HepG2 (cell line): Measurements from ENCODE around the gene NOTCH4. TPM values are rescaled to one million over a fixed set of nuclear protein-coding genes. Genes with fewer than 3 reads are reported as not detected.

Experiments
- CAMTA2 ChIP-seq: sonication (generic); formaldehyde crosslinking; IDR thresholded peaks from 2 replicates; pipeline ENCODE4 v1.4.0; 2020; ENCODE audit warnings: mild to moderate bottlenecking, missing genetic modification reagents, borderline replicate concordance
- ISL2 ChIP-seq: sonication (generic); formaldehyde crosslinking; IDR thresholded peaks from 2 replicates; pipeline ENCODE4 v1.5.0; 2020; ENCODE audit warnings: missing genetic modification reagents
- MATR3 ChIP-seq: sonication (generic); formaldehyde crosslinking; IDR thresholded peaks from 2 replicates; pipeline ENCODE4 v1.4.0; 2020; ENCODE audit warnings: missing genetic modification reagents
- MAZ ChIP-seq, 2 experiments: sonication (generic) in 1 of 2; formaldehyde crosslinking in 1 of 2; IDR thresholded peaks; 2 replicates each; pipeline versions ENCODE4 v1.5.0 to v1.6.1; 2012 to 2020; ENCODE audit warnings: low read depth in 2 of 2, mild to moderate bottlenecking in 2 of 2, borderline replicate concordance in 1 of 2, improper control_type of control experiment in 1 of 2, low read length in 1 of 2, missing genetic modification reagents in 1 of 2, moderate library complexity in 1 of 2
- MEIS1 ChIP-seq: sonication (generic); formaldehyde crosslinking; IDR thresholded peaks from 2 replicates; pipeline ENCODE4 v1.9.0; 2021; ENCODE audit warnings: mild to moderate bottlenecking, missing genetic modification reagents, moderate library complexity, borderline replicate concordance
- SNAI1 ChIP-seq: sonication (generic); formaldehyde crosslinking; IDR thresholded peaks from 2 replicates; pipeline ENCODE4 v1.5.0; 2020; ENCODE audit warnings: mild to moderate bottlenecking, missing genetic modification reagents, borderline replicate concordance
- SRSF4 ChIP-seq: fragments of 200-400 bp; formaldehyde crosslinking; IDR thresholded peaks from one replicate; pipeline ENCODE4 v1.6.1; 2018; ENCODE audit warnings: mild to moderate bottlenecking, low read depth, low read length, moderate library complexity; ENCODE audit not compliant: poor library complexity, severe bottlenecking
- ZNF446 ChIP-seq: sonication (generic); formaldehyde crosslinking; IDR thresholded peaks from 2 replicates; pipeline ENCODE4 v1.5.0; 2020; ENCODE audit warnings: mild to moderate bottlenecking, missing genetic modification reagents
- ZNF484 ChIP-seq: sonication (generic); formaldehyde crosslinking; IDR thresholded peaks from 2 replicates; pipeline ENCODE4 v1.5.1; 2020; ENCODE audit warnings: mild to moderate bottlenecking, low read depth, missing genetic modification reagents, borderline replicate concordance
- ZNF737 ChIP-seq: sonication (generic); formaldehyde crosslinking; IDR thresholded peaks from 2 replicates; pipeline ENCODE4 v1.5.0; 2020; ENCODE audit warnings: missing genetic modification reagents, mild to moderate bottlenecking, borderline replicate concordance
- ZNF782 ChIP-seq: sonication (generic); formaldehyde crosslinking; IDR thresholded peaks from 2 replicates; pipeline ENCODE4 v1.4.0; 2020; ENCODE audit warnings: missing genetic modification reagents, mild to moderate bottlenecking, borderline replicate concordance
- polyA plus RNA-seq, 8 experiments: library from polyadenylated mRNA; depleted of rRNA in 3 of 8; stranded (reverse) in 7 of 8; unstranded in 1 of 8; fragments of >200 nt; fragmentation: Illumina TruSeq in 4 of 8; extraction: Trizol in 4 of 8; gene quantifications; 2 replicates each; pipeline versions ENCODE4 v1.2.1 to v1.2.3, GENCODE V29; 2011 to 2016; ENCODE audit warnings: low read depth in 4 of 8, missing spikeins in 1 of 8, mixed read lengths in 1 of 8; ENCODE audit not compliant: insufficient read depth in 1 of 8
- total RNA-seq, 5 experiments: library from RNA; depleted of rRNA; stranded (reverse); fragments of >200 nt; fragmentation: Illumina TruSeq; extraction: Trizol; gene quantifications; 2 replicates each; pipeline ENCODE4 v1.2.3, GENCODE V29; 2016; ENCODE audit warnings: low read depth in 1 of 5
- TF ChIP-seq, protein P1 (sequence below): sonication (generic); formaldehyde crosslinking; IDR thresholded peaks from 2 replicates; pipeline ENCODE4 v1.5.1; 2020; ENCODE audit warnings: mild to moderate bottlenecking, missing genetic modification reagents, moderate library complexity
- TF ChIP-seq, protein P2 (sequence below): sonication (generic); formaldehyde crosslinking; IDR thresholded peaks from 2 replicates; pipeline ENCODE4 v1.5.1; 2020; ENCODE audit warnings: missing genetic modification reagents, mild to moderate bottlenecking, borderline replicate concordance
- TF ChIP-seq, protein P3 (sequence below): fragments of 450-650 bp; IDR thresholded peaks from 2 replicates; pipeline ENCODE4 v1.6.1; 2016
- TF ChIP-seq, protein P4 (sequence below): sonication (generic); formaldehyde crosslinking; IDR thresholded peaks from 2 replicates; pipeline ENCODE4 v1.5.1; 2020; ENCODE audit warnings: missing genetic modification reagents, mild to moderate bottlenecking, borderline replicate concordance
- TF ChIP-seq, protein P5 (sequence below): sonication (generic); formaldehyde crosslinking; IDR thresholded peaks from 2 replicates; pipeline ENCODE4 v1.4.0; 2020; ENCODE audit warnings: mild to moderate bottlenecking, missing genetic modification reagents
- TF ChIP-seq, protein P6 (sequence below): IDR thresholded peaks from 2 replicates; pipeline ENCODE4 v1.6.1; 2012; ENCODE audit warnings: inconsistent platforms

Gene NOTCH4
- total and polyA plus RNA-seq, 2 of the 13 experiments (the other 11 are each of a cell fraction or from before 2014, with no cell fraction given) = 0.51 to 0.83 TPM

DNA sequence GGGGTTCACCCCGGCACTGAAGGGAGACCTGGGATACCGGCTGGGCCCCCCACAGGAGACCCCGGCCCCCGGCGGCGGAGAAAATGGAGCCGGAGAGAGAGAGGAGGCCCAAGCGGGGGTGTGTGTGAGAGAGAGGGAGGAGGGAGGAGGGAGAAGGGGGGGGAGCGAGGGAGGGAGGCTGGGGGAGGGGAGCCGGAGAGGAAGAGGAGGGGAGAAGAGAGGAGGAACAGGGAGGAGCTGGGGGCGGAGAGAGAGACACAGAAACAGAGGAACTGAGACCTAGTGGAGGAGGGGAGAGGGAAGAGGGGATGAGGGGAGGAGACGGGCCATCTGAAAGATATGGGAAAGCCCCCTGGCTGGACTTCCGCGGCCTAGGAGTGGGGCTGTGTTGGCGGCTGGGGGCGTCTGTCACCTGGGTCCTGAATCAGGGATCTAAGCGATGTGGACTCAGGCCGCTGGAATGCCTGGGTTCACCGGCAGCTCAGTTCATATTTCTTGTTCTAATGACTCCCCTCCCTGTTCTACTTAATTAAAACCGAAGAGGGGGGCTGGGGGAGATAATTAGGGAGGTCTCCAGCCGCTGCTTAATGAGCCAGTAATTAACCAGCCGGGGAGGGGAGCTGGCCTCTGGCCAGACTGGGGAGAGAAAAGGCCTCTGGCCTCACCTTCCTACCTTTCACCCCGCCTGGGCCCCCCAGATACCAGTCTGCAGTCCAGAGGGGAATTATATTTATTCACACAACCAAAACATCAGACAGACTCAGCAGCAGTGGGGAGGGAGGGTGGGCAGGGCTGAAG, 33.6 kb downstream of the NOTCH4 start, which contains the start of gene PBX2 (continued):
- TF ChIP-seq, protein P1, sequence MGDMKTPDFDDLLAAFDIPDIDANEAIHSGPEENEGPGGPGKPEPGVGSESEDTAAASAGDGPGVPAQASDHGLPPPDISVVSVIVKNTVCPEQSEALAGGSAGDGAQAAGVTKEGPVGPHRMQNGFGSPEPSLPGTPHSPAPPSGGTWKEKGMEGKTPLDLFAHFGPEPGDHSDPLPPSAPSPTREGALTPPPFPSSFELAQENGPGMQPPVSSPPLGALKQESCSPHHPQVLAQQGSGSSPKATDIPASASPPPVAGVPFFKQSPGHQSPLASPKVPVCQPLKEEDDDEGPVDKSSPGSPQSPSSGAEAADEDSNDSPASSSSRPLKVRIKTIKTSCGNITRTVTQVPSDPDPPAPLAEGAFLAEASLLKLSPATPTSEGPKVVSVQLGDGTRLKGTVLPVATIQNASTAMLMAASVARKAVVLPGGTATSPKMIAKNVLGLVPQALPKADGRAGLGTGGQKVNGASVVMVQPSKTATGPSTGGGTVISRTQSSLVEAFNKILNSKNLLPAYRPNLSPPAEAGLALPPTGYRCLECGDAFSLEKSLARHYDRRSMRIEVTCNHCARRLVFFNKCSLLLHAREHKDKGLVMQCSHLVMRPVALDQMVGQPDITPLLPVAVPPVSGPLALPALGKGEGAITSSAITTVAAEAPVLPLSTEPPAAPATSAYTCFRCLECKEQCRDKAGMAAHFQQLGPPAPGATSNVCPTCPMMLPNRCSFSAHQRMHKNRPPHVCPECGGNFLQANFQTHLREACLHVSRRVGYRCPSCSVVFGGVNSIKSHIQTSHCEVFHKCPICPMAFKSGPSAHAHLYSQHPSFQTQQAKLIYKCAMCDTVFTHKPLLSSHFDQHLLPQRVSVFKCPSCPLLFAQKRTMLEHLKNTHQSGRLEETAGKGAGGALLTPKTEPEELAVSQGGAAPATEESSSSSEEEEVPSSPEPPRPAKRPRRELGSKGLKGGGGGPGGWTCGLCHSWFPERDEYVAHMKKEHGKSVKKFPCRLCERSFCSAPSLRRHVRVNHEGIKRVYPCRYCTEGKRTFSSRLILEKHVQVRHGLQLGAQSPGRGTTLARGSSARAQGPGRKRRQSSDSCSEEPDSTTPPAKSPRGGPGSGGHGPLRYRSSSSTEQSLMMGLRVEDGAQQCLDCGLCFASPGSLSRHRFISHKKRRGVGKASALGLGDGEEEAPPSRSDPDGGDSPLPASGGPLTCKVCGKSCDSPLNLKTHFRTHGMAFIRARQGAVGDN (CRISPR knock-in tag) = peak; percentile 51
- TF ChIP-seq, protein P2, sequence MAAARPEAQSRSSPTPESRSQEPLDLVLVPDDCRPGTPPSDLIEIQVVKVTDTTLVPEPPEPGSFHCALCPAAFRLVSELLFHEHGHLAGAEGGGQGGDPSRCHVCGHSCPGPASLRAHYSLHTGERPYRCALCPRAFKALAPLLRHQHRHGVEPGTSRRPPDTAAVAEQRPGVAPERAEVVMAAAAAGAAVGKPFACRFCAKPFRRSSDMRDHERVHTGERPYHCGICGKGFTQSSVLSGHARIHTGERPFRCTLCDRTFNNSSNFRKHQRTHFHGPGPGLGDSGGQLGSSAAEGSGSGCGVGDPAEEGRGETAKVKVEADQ (CRISPR knock-in tag) = no peak; the same call in 1 of the 2 replicates
- TF ChIP-seq CAMTA2 = 0 out of 2 replicates have a peak, but pooled peaks have one; percentile 20
- TF ChIP-seq ZNF737 = no peak
- peak; percentile 59; the same call in 1 of the 2 replicates for TF ChIP-seq SNAI1 (CRISPR knock-in tag)
- TF ChIP-seq, protein P3, sequence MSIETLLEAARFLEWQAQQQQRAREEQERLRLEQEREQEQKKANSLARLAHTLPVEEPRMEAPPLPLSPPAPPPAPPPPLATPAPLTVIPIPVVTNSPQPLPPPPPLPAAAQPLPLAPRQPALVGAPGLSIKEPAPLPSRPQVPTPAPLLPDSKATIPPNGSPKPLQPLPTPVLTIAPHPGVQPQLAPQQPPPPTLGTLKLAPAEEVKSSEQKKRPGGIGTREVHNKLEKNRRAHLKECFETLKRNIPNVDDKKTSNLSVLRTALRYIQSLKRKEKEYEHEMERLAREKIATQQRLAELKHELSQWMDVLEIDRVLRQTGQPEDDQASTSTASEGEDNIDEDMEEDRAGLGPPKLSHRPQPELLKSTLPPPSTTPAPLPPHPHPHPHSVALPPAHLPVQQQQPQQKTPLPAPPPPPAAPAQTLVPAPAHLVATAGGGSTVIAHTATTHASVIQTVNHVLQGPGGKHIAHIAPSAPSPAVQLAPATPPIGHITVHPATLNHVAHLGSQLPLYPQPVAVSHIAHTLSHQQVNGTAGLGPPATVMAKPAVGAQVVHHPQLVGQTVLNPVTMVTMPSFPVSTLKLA = no peak
- TF ChIP-seq, protein P4, sequence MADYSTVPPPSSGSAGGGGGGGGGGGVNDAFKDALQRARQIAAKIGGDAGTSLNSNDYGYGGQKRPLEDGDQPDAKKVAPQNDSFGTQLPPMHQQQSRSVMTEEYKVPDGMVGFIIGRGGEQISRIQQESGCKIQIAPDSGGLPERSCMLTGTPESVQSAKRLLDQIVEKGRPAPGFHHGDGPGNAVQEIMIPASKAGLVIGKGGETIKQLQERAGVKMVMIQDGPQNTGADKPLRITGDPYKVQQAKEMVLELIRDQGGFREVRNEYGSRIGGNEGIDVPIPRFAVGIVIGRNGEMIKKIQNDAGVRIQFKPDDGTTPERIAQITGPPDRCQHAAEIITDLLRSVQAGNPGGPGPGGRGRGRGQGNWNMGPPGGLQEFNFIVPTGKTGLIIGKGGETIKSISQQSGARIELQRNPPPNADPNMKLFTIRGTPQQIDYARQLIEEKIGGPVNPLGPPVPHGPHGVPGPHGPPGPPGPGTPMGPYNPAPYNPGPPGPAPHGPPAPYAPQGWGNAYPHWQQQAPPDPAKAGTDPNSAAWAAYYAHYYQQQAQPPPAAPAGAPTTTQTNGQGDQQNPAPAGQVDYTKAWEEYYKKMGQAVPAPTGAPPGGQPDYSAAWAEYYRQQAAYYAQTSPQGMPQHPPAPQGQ (CRISPR knock-in tag) = no peak
- TF ChIP-seq ZNF484 (CRISPR knock-in tag) = no peak
- no peak for TF ChIP-seq MATR3 (CRISPR knock-in tag)
- TF ChIP-seq, protein P5, sequence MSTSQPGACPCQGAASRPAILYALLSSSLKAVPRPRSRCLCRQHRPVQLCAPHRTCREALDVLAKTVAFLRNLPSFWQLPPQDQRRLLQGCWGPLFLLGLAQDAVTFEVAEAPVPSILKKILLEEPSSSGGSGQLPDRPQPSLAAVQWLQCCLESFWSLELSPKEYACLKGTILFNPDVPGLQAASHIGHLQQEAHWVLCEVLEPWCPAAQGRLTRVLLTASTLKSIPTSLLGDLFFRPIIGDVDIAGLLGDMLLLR (CRISPR knock-in tag) = 0 out of 2 replicates have a peak, but pooled peaks have one; percentile 33
- peak; percentile 88; the same call in 1 of the 2 replicates for TF ChIP-seq MAZ (IDR thresholded peaks at IDR 0.05; ENCODE audit: borderline replicate concordance, low read depth, low read length)
- TF ChIP-seq MAZ (CRISPR knock-in tag; IDR thresholded peaks at IDR 0.05; ENCODE audit: low read depth) = peak; percentile 69; the same call in 1 of the 2 replicates
- no peak for TF ChIP-seq SRSF4
- TF ChIP-seq ISL2 = 0 out of 2 replicates have a peak, but pooled peaks have one; percentile 11
- TF ChIP-seq, protein P6, sequence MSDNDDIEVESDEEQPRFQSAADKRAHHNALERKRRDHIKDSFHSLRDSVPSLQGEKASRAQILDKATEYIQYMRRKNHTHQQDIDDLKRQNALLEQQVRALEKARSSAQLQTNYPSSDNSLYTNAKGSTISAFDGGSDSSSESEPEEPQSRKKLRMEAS = no peak; the same call in none of the 2 replicates
- peak; percentile 54; the same call in 1 of the 2 replicates for TF ChIP-seq ZNF782 (CRISPR knock-in tag)
- TF ChIP-seq MEIS1 (CRISPR knock-in tag) = no peak
- no peak for TF ChIP-seq ZNF446 (CRISPR knock-in tag)
